HepG2 (cell line): ENCODE results near the gene DSC3. TPM values are rescaled to one million over a fixed set of nuclear protein-coding genes. Genes with fewer than 3 reads are reported as not detected.

Source experiments
- ATAC-seq: fragments of 200-7000 bp; cut with Tn5 transposase; 3 replicates; pipeline ENCODE4 v1.9.1; 2020; ENCODE audit warnings: mild to moderate bottlenecking, moderate library complexity
- BruUV-seq: library from RNA; stranded (reverse); fragments of 400-500 nt; replicated peaks from 2 replicates; lab custom pipeline; 2021; lab: Mats Ljungman, UMichigan
- CTCF ChIA-PET: fragments of 300-600 bp; formaldehyde crosslinking; extraction: SDS; loops from one replicate; lab custom pipeline; 2021; ENCODE audit warnings: low total read pairs, inconsistent platforms, low intra/inter-chr PET ratio; lab: Yijun Ruan, JAX
- POLR2A ChIA-PET: fragments of 350-600 bp; sonication (Branson Sonifier 250); formaldehyde crosslinking; loops from one replicate; lab custom pipeline; 2020; ENCODE audit warnings: antibody characterized with exemption, inconsistent platforms; lab: Yijun Ruan, JAX
- DNase-seq: peaks from one replicate; pipeline ENCODE4 v3.0.0-alpha.2; 2015; ENCODE audit warnings: low spot score
- FAIRE-seq: peaks from 3 replicates; lab custom pipeline; 2011; peaks lifted over from hg19 to GRCh38; lab: Jason Lieb, UNC
- H2AFZ ChIP-seq: one replicate; pipeline ENCODE4 v1.6.1; 2011; ENCODE audit warnings: low read length, inconsistent platforms
- H3K27ac ChIP-seq: fragments of 300-600 bp; 3 replicates; pipeline ENCODE4 v1.8.0; 2011; ENCODE audit warnings: mixed run types, mild to moderate bottlenecking, mixed read lengths, low read length, inconsistent platforms; ENCODE audit not compliant: insufficient read depth; ENCODE audit errors: extremely low read length
- H3K27me3 ChIP-seq, 2 experiments: fragments of 200-600 bp in 1 of 2; 2 replicates in 1 of 2; 3 replicates in 1 of 2; pipeline versions ENCODE4 v1.6.0 to v1.8.0; 2011; ENCODE audit warnings: low read length in 2 of 2, mild to moderate bottlenecking in 2 of 2, moderate library complexity in 2 of 2, inconsistent platforms in 1 of 2; ENCODE audit not compliant: insufficient read depth in 2 of 2, control insufficient read depth in 1 of 2
- H3K36me3 ChIP-seq, 2 experiments: fragments of 200-600 bp in 1 of 2; replicated peaks in 1 of 2; 2 replicates in 1 of 2; 3 replicates in 1 of 2; pipeline versions ENCODE4 v1.5.1 to v1.8.0; 2011; ENCODE audit warnings: low read length in 2 of 2, inconsistent platforms in 1 of 2; ENCODE audit not compliant: insufficient read depth in 2 of 2, control insufficient read depth in 1 of 2
- H3K4me1 ChIP-seq: 2 replicates; pipeline ENCODE4 v1.5.1; 2012; ENCODE audit warnings: low read length, inconsistent platforms; ENCODE audit not compliant: insufficient read depth
- H3K4me2 ChIP-seq: 2 replicates; pipeline ENCODE4 v1.6.0; 2011; ENCODE audit warnings: low read depth, low read length, inconsistent platforms
- H3K4me3 ChIP-seq, 3 experiments: fragments of 200-600 bp in 1 of 3; sonication (generic), shearing (Covaris generic) in 1 of 3; replicated peaks in 1 of 3; 2 replicates each; pipeline ENCODE4 v1.5.1; 2011 to 2016; ENCODE audit warnings: low read length in 3 of 3, inconsistent platforms in 2 of 3, low read depth in 2 of 3, mild to moderate bottlenecking in 2 of 3, control low read depth in 1 of 3, mixed read lengths in 1 of 3; ENCODE audit not compliant: insufficient read depth in 1 of 3
- H3K79me2 ChIP-seq: one replicate; pipeline ENCODE4 v1.6.1; 2011; ENCODE audit warnings: low read length, inconsistent platforms; ENCODE audit not compliant: insufficient read depth
- H3K9ac ChIP-seq: 2 replicates; pipeline ENCODE4 v1.6.0; 2011; ENCODE audit warnings: mild to moderate bottlenecking, low read depth, low read length, inconsistent platforms; ENCODE audit not compliant: insufficient read depth
- H3K9me3 ChIP-seq: 2 replicates; pipeline ENCODE4 v1.5.1; 2012; ENCODE audit warnings: mild to moderate bottlenecking, low read length
- H4K20me1 ChIP-seq: 2 replicates; pipeline ENCODE4 v1.6.0; 2011; ENCODE audit warnings: inconsistent platforms, mild to moderate bottlenecking, low read length, moderate library complexity; ENCODE audit not compliant: insufficient read depth
- CEBPB ChIP-seq: IDR thresholded peaks from 2 replicates; pipeline ENCODE4 v1.6.1; 2011; ENCODE audit warnings: low read depth, low read length, improper control_type of control experiment, borderline replicate concordance
- ETV6 ChIP-seq: sonication (generic); formaldehyde crosslinking; conservative IDR thresholded peaks from 2 replicates; pipeline ENCODE4 v1.4.0; 2020; ENCODE audit warnings: missing genetic modification reagents
- FUBP1 ChIP-seq: sonication (generic); formaldehyde crosslinking; IDR thresholded peaks from 2 replicates; pipeline ENCODE4 v1.5.1; 2020; ENCODE audit warnings: missing genetic modification reagents, mild to moderate bottlenecking, borderline replicate concordance
- HNRNPK ChIP-seq: fragments of 200-400 bp; formaldehyde crosslinking; IDR thresholded peaks from 2 replicates; pipeline ENCODE4 v1.6.1; 2018; ENCODE audit warnings: low read length, low read depth, moderate library complexity, mild to moderate bottlenecking; ENCODE audit not compliant: poor library complexity, severe bottlenecking
- SP2 ChIP-seq: sonication (generic); formaldehyde crosslinking; IDR thresholded peaks from 2 replicates; pipeline ENCODE4 v1.5.1; 2020; ENCODE audit warnings: mild to moderate bottlenecking, missing genetic modification reagents
- ZNF563 ChIP-seq: sonication (generic); formaldehyde crosslinking; IDR thresholded peaks from 2 replicates; pipeline ENCODE4 v1.8.0; 2022; ENCODE audit warnings: mild to moderate bottlenecking, moderate library complexity, missing genetic modification reagents
- ZNF574 ChIP-seq: sonication (generic); formaldehyde crosslinking; IDR thresholded peaks from 2 replicates; pipeline ENCODE4 v1.4.0; 2020; ENCODE audit warnings: missing genetic modification reagents
- in situ Hi-C: cut with HindIII; loops from 2 replicates; pipeline ENCODE4 v1.10.0; 2017; ENCODE audit warnings: low pct_unique_long_range_greater_than_20kb; ENCODE audit not compliant: extremely low pct_ligation_motif_present
- intact Hi-C: fragments of 100-400 bp; cut with micrococcal nuclease; formaldehyde crosslinking; loops from one replicate; pipeline ENCODE4 v1.10.0; 2022; ENCODE audit not compliant: unreplicated experiment
- polyA plus RNA-seq, 8 experiments: library from polyadenylated mRNA; depleted of rRNA in 3 of 8; stranded (reverse) in 7 of 8; unstranded in 1 of 8; fragments of >200 nt; fragmentation: Illumina TruSeq in 4 of 8; extraction: Trizol in 4 of 8; gene quantifications; 2 replicates each; pipeline versions ENCODE4 v1.2.1 to v1.2.3, GENCODE V29; 2011 to 2016; ENCODE audit warnings: low read depth in 4 of 8, missing spikeins in 1 of 8, mixed read lengths in 1 of 8; ENCODE audit not compliant: insufficient read depth in 1 of 8
- total RNA-seq, 5 experiments: library from RNA; depleted of rRNA; stranded (reverse); fragments of >200 nt; fragmentation: Illumina TruSeq; extraction: Trizol; gene quantifications; 2 replicates each; pipeline ENCODE4 v1.2.3, GENCODE V29; 2016; ENCODE audit warnings: low read depth in 1 of 5

The DSC3 gene
- total and polyA plus RNA-seq, 2 of the 13 experiments (the other 11 are each of a cell fraction or from before 2014, with no cell fraction given), result 0.05 to 0.38 TPM

- DNase-seq, result no peak
- Histone ChIP-seq H3K27ac (no peak overlapping the region), H3K4me2 (no peak overlapping the region), H3K27me3 (peaks cover 0 to 15% of the 10 kb centered on the region in 2 experiments; a peak in 4 of 5 replicates), H3K36me3 (no peaks in the 10 kb centered on the region), H2AFZ (no peak overlapping the region), H4K20me1 (no peaks in the 10 kb centered on the region), H3K79me2 (no peaks in the 10 kb centered on the region), H3K4me1 (peaks cover 16% of the 10 kb centered on the region), H3K9me3 (no peaks in the 10 kb centered on the region), H3K9ac (no peak overlapping the region), H3K4me3 (no peak overlapping the region)
- ChIA-PET POLR2A (no interaction called here), CTCF (no interaction called here)
- TF ChIP-seq SP2 (CRISPR knock-in tag) (no peak), HNRNPK (no peak), ETV6 (no peak), ZNF574 (CRISPR knock-in tag) (no peak), FUBP1 (no peak), CEBPB (peak; percentile 31; the same call in 1 of the 2 replicates), ZNF563 (CRISPR knock-in tag) (no peak)
- no peak for FAIRE-seq
- intact Hi-C loops (loop anchor here (10.0 kb wide), 1 partner anchor 58 kb away; the partner anchor contains the start of gene DSC2), in situ Hi-C loops (no loop called here)
- ATAC-seq, result no peak
- no TSS peak for BruUV-seq
Measured at GRCh38 chr18:31046916-31047315, 4.4 kb upstream of the DSC3 start.
